K562 (cell line): ENCODE data around the gene CALY. TPM values are rescaled to one million over a fixed set of nuclear protein-coding genes. Genes with fewer than 3 reads are reported as not detected.

Experiments used
- E2F5 ChIP-seq: sonication (generic); formaldehyde crosslinking; IDR thresholded peaks from 2 replicates; pipeline ENCODE4 v1.8.0; 2022; ENCODE audit warnings: mild to moderate bottlenecking, missing genetic modification reagents
- GABPB2 ChIP-seq: fragments of 250-450 bp; sonication (Bioruptor Pico); conservative IDR thresholded peaks from 2 replicates; pipeline ENCODE4 v1.5.1; 2021; ENCODE audit warnings: mild to moderate bottlenecking
- POLR2AphosphoS2 ChIP-seq: IDR thresholded peaks from 2 replicates; pipeline ENCODE4 v1.6.1; 2012; ENCODE audit warnings: low read length, improper control_type of control experiment
- PTTG1 ChIP-seq: fragments of 450-650 bp; IDR thresholded peaks from 2 replicates; pipeline ENCODE4 v1.6.1; 2016; ENCODE audit warnings: low read depth, mild to moderate bottlenecking, missing genetic modification characterization, missing compliant biosample characterization
- RBM15 ChIP-seq: fragments of 200-400 bp; formaldehyde crosslinking; IDR thresholded peaks from 2 replicates; pipeline ENCODE4 v1.6.1; 2018; ENCODE audit warnings: mild to moderate bottlenecking, low read length, moderate library complexity; ENCODE audit not compliant: insufficient read depth
- RBM22 ChIP-seq: fragments of 200-400 bp; formaldehyde crosslinking; IDR thresholded peaks from 2 replicates; pipeline ENCODE4 v1.6.1; 2018; ENCODE audit warnings: low read length, low read depth; ENCODE audit not compliant: poor library complexity, severe bottlenecking
- RNF2 ChIP-seq: sonication (generic); IDR thresholded peaks from 2 replicates; pipeline ENCODE4 v1.6.1; 2016
- SMARCA4 ChIP-seq: fragments of 450-650 bp; IDR thresholded peaks from 2 replicates; pipeline ENCODE4 v1.6.1; 2016
- ZBTB40 ChIP-seq, 2 experiments: fragments of 450-650 bp in 1 of 2; sonication (generic) in 1 of 2; formaldehyde crosslinking in 1 of 2; IDR thresholded peaks; 2 replicates each; pipeline versions ENCODE4 v1.7.1 to v1.9.0; 2016 to 2022; ENCODE audit warnings: inconsistent platforms in 1 of 2, mild to moderate bottlenecking in 1 of 2, missing genetic modification reagents in 1 of 2
- ZNF282 ChIP-seq: sonication (generic); formaldehyde crosslinking; IDR thresholded peaks from 2 replicates; pipeline ENCODE4 v1.8.1; 2023; ENCODE audit warnings: missing genetic modification reagents
- ZNF551 ChIP-seq: fragments of 250-450 bp; sonication (Bioruptor Pico); IDR thresholded peaks from 2 replicates; pipeline ENCODE4 v1.5.0; 2021; ENCODE audit warnings: mild to moderate bottlenecking, moderate library complexity
- ZNF609 ChIP-seq: sonication (generic); formaldehyde crosslinking; IDR thresholded peaks from 2 replicates; pipeline ENCODE4 v1.8.1; 2023; ENCODE audit warnings: missing genetic modification reagents, mild to moderate bottlenecking, borderline replicate concordance
- polyA plus RNA-seq, 8 experiments: library from polyadenylated mRNA; depleted of rRNA in 4 of 8; stranded (reverse) in 5 of 8; unstranded in 3 of 8; fragments of >200 nt; fragmentation: Nextera tagmentation in 2 of 8; fragmentation: Illumina TruSeq in 1 of 8; extraction: Ambion mirVana in 2 of 8; extraction: Trizol in 1 of 8; gene quantifications; 2 replicates each; pipeline versions ENCODE4 v1.2.1 to v1.2.3, GENCODE V29; 2011 to 2014; ENCODE audit warnings: inconsistent platforms in 1 of 8, missing spikeins in 1 of 8
- total RNA-seq, 7 experiments: library from RNA; depleted of rRNA in 6 of 7; stranded (reverse); fragments of >200 nt in 6 of 7; fragmentation: Illumina TruSeq in 2 of 7; extraction: Trizol in 2 of 7; gene quantifications; 2 replicates each; pipeline versions ENCODE4 v1.2.1 to v1.2.3, GENCODE V29; 2011 to 2021; ENCODE audit warnings: low replicate concordance in 1 of 7

Gene CALY
- total and polyA plus RNA-seq, 9 of the 15 experiments (the other 6 are each of a cell fraction or from before 2014, with no cell fraction given) = not detected

- TF ChIP-seq ZNF609 (CRISPR knock-in tag) (no peak), ZNF282 (CRISPR knock-in tag) (no peak), GABPB2 (CRISPR knock-in tag) (no peak), ZNF551 (CRISPR knock-in tag) (no peak), ZBTB40 (IDR thresholded peaks at IDR 0.05) (no peak), ZBTB40 (CRISPR knock-in tag; IDR thresholded peaks at IDR 0.05) (no peak), PTTG1 (no peak), RBM15 (no peak), SMARCA4 (no peak), RBM22 (peak; percentile 64), RNF2 (no peak), POLR2AphosphoS2 (peak; percentile 27; the same call in 1 of the 2 replicates), E2F5 (CRISPR knock-in tag) (no peak)
Observed at GRCh38 chr10:133349577-133350011, 12.9 kb upstream of the CALY start (continued).
